OCI-LY7 (cell line): ENCODE data around the gene IFI44L. TPM values are rescaled to one million over a fixed set of nuclear protein-coding genes. Genes with fewer than 3 reads are reported as not detected.

Experiments
- BruUV-seq: library from RNA; stranded (reverse); fragments of 400-500 nt; replicated peaks from 2 replicates; lab custom pipeline; 2021; lab: Mats Ljungman, UMichigan
- CTCF ChIA-PET: fragments of 300-600 bp; sonication (Branson Sonifier 250); formaldehyde crosslinking; loops from one replicate; lab custom pipeline; 2022; ENCODE audit warnings: antibody characterized with exemption; ENCODE audit not compliant: unreplicated experiment; lab: Charles Lee
- POLR2A ChIA-PET: fragments of 300-600 bp; sonication (Branson Sonifier 250); formaldehyde crosslinking; loops from one replicate; lab custom pipeline; 2022; ENCODE audit warnings: antibody characterized with exemption; lab: Charles Lee
- DNase-seq: peaks from one replicate; pipeline ENCODE4 v3.0.0-alpha.2; 2015; ENCODE audit warnings: low spot score
- H2AFZ ChIP-seq: fragments of 200-600 bp; sonication (generic), shearing (Covaris generic); 2 replicates; pipeline ENCODE4 v1.6.1; 2014; ENCODE audit warnings: mild to moderate bottlenecking, antibody characterized with exemption, low read length, moderate library complexity
- H3K27ac ChIP-seq: fragments of 200-600 bp; sonication (generic); 2 replicates; pipeline ENCODE4 v1.5.1; 2014; ENCODE audit warnings: mixed run types, low read depth, mild to moderate bottlenecking, moderate library complexity, low read length, inconsistent platforms; ENCODE audit not compliant: poor library complexity, severe bottlenecking
- H3K36me3 ChIP-seq: fragments of 200-600 bp; sonication (generic); 2 replicates; pipeline ENCODE4 v1.6.1; 2014; ENCODE audit warnings: mild to moderate bottlenecking, antibody characterized with exemption, low read length, moderate library complexity, mixed read lengths; ENCODE audit not compliant: insufficient read depth
- H3K4me1 ChIP-seq: fragments of 200-600 bp; sonication (generic); 2 replicates; pipeline ENCODE4 v1.5.1; 2014; ENCODE audit warnings: mild to moderate bottlenecking, low read length; ENCODE audit not compliant: insufficient read depth, poor library complexity, severe bottlenecking
- H3K4me2 ChIP-seq: fragments of 200-600 bp; sonication (generic); 2 replicates; pipeline ENCODE4 v1.6.1; 2014; ENCODE audit warnings: mild to moderate bottlenecking, low read length
- H3K4me3 ChIP-seq: fragments of 200-600 bp; sonication (generic); 2 replicates; pipeline ENCODE4 v1.5.1; 2014; ENCODE audit warnings: mild to moderate bottlenecking, low read depth, low read length; ENCODE audit not compliant: poor library complexity, severe bottlenecking
- H3K79me2 ChIP-seq: fragments of 200-600 bp; sonication (generic); 2 replicates; pipeline ENCODE4 v1.6.1; 2016; ENCODE audit warnings: low read depth, mild to moderate bottlenecking, low read length, moderate library complexity, mixed read lengths; ENCODE audit not compliant: insufficient read depth
- H3K9me2 ChIP-seq: fragments of 200-600 bp; sonication (generic); 2 replicates; pipeline ENCODE4 v1.6.1; 2016; ENCODE audit warnings: mild to moderate bottlenecking, low read length, mixed read lengths; ENCODE audit not compliant: insufficient read depth
- H3K9me3 ChIP-seq: fragments of 200-600 bp; sonication (generic); 2 replicates; pipeline ENCODE4 v1.6.1; 2014; ENCODE audit warnings: mild to moderate bottlenecking, mixed run types, low read length, mixed read lengths
- H4K20me1 ChIP-seq: fragments of 200-600 bp; sonication (generic); 2 replicates; pipeline ENCODE4 v1.6.1; 2014; ENCODE audit warnings: mild to moderate bottlenecking, antibody characterized with exemption, low read length, moderate library complexity, mixed read lengths; ENCODE audit not compliant: insufficient read depth
- EZH2phosphoT487 ChIP-seq: fragments of 200-600 bp; sonication (generic); IDR thresholded peaks from 2 replicates; pipeline ENCODE4 v1.6.1; 2018; ENCODE audit warnings: low read depth, borderline replicate concordance, mild to moderate bottlenecking, mixed run types, antibody characterized with exemption, low read length, moderate library complexity, mixed read lengths
- intact Hi-C: fragments of 100-400 bp; cut with micrococcal nuclease; formaldehyde crosslinking; loops from one replicate; pipeline ENCODE4 v1.10.0; 2022; ENCODE audit not compliant: unreplicated experiment
- total RNA-seq, 2 experiments: library from RNA; depleted of rRNA in 1 of 2; stranded (reverse); fragments of >200 nt in 1 of 2; shearing (Covaris generic) in 1 of 2; gene quantifications; 2 replicates each; pipeline ENCODE4 v1.2.3, GENCODE V29; 2014 to 2022
- TF ChIP-seq, protein P1 (sequence below): fragments of 200-600 bp; sonication (generic); conservative IDR thresholded peaks from 2 replicates; pipeline ENCODE4 v1.5.1; 2014; ENCODE audit warnings: mild to moderate bottlenecking, antibody characterized with exemption, low read length, moderate library complexity, mixed read lengths

IFI44L gene
- total RNA-seq, 2 experiments from 2014 or later: not detected

GRCh38 chr1:78664763-78665162 is 44.5 kb downstream of the IFI44L start:
- DNase-seq: no peak
- Histone ChIP-seq H3K27ac (no peak overlapping the region), H3K4me3 (no peak overlapping the region), H3K9me3 (no peaks in the 10 kb centered on the region), H3K9me2 (no peaks in the 10 kb centered on the region), H3K4me2 (no peak overlapping the region), H4K20me1 (no peaks in the 10 kb centered on the region), H3K4me1 (no peaks in the 10 kb centered on the region), H3K79me2 (no peaks in the 10 kb centered on the region), H3K36me3 (no peaks in the 10 kb centered on the region), H2AFZ (no peak overlapping the region)
- intact Hi-C loops: no loop called here
- ChIA-PET CTCF (no interaction called here), POLR2A (no interaction called here)
- TF ChIP-seq EZH2phosphoT487: no peak
- TF ChIP-seq, protein P1, sequence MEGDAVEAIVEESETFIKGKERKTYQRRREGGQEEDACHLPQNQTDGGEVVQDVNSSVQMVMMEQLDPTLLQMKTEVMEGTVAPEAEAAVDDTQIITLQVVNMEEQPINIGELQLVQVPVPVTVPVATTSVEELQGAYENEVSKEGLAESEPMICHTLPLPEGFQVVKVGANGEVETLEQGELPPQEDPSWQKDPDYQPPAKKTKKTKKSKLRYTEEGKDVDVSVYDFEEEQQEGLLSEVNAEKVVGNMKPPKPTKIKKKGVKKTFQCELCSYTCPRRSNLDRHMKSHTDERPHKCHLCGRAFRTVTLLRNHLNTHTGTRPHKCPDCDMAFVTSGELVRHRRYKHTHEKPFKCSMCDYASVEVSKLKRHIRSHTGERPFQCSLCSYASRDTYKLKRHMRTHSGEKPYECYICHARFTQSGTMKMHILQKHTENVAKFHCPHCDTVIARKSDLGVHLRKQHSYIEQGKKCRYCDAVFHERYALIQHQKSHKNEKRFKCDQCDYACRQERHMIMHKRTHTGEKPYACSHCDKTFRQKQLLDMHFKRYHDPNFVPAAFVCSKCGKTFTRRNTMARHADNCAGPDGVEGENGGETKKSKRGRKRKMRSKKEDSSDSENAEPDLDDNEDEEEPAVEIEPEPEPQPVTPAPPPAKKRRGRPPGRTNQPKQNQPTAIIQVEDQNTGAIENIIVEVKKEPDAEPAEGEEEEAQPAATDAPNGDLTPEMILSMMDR: no peak
- no TSS peak for BruUV-seq

DNA sequence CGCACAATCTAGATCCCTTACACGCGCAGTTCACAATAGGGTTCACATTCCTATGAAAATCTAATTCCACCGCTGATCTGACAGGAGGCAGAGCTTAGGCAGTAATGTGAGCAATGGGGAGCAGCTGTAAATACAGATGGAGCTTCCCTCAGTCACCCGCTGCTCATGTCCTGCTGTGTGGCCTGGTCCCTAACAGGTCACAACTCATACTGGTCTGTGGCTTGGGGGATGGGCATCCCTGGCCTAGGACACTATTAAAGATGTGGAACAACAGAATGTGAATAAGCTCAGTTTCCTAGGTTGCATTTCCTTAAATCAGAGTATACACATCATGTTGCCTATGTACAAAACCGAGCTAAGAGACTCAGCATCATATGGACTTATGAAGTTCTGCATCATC is 45.6 kb downstream of the IFI44L start:
- Histone ChIP-seq H3K4me1 (no peaks in the 10 kb centered on the region), H2AFZ (no peak overlapping the region), H3K27ac (no peak overlapping the region), H3K36me3 (no peaks in the 10 kb centered on the region), H3K9me3 (no peaks in the 10 kb centered on the region), H3K9me2 (no peaks in the 10 kb centered on the region), H3K79me2 (no peaks in the 10 kb centered on the region), H4K20me1 (no peaks in the 10 kb centered on the region), H3K4me3 (no peak overlapping the region), H3K4me2 (no peak overlapping the region)
- ChIA-PET CTCF (no interaction called here), POLR2A (no interaction called here)
- no TSS peak for BruUV-seq
- no peak for DNase-seq
- no peak for TF ChIP-seq EZH2phosphoT487
- TF ChIP-seq, protein P1: no peak
- intact Hi-C loops: no loop called here

DNA sequence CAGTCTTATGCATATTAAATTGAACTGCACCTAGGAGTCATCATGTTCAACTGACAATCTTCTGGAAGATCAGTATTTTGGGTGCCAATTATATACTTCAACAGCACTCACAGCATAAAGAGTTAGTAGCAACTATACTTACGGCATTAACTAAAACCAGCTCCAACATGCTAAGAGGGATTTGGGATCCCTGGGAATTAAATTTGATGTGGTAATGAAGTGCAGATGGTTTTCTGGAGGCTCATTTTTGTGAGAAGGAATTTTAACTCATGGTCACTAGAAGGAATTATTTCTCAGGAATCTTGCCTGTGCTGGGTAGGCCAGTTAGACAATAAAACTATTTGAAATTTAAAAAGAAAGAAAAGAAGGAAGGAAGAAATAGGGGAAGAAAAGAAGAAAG is 47.7 kb downstream of the IFI44L start:
- H3K9me2 ChIP-seq: no peaks in the 10 kb centered on the region
- no peaks in the 10 kb centered on the region for H4K20me1 ChIP-seq
- no peak overlapping the region for H3K4me2 ChIP-seq
- ChIA-PET POLR2A (no interaction called here), CTCF (no interaction called here)
- intact Hi-C loops: no loop called here
- H3K9me3 ChIP-seq: no peaks in the 10 kb centered on the region
- no peaks in the 10 kb centered on the region for H3K36me3 ChIP-seq
- H3K4me1 ChIP-seq: no peaks in the 10 kb centered on the region
- no peaks in the 10 kb centered on the region for H3K79me2 ChIP-seq
- TF ChIP-seq EZH2phosphoT487: no peak
- TF ChIP-seq, protein P1: no peak
- no peak overlapping the region for H3K27ac ChIP-seq
- no peak overlapping the region for H2AFZ ChIP-seq
- no peak for DNase-seq
- no TSS peak for BruUV-seq
- no peak overlapping the region for H3K4me3 ChIP-seq
